Sigmoid colon (tissue), 7 donors: Measurements from ENCODE around the gene GNB4. TPM values are rescaled to one million over a fixed set of nuclear protein-coding genes. Genes with fewer than 3 reads are reported as not detected.

Experiments used
- DNase-seq: peaks from one replicate; pipeline ENCODE4 v3.0.0-alpha.2; 2019
- H3K27ac ChIP-seq, 4 donors: fragments of 200-600 bp; sonication (generic); one replicate each; pipeline ENCODE4 v1.5.1; 2016 to 2019; ENCODE audit warnings: mild to moderate bottlenecking in 1 of 4
- H3K27me3 ChIP-seq, 3 donors: fragments of 200-600 bp; sonication (generic); one replicate each; pipeline ENCODE4 v1.5.1; 2019; ENCODE audit warnings: mild to moderate bottlenecking in 1 of 3
- H3K36me3 ChIP-seq, 4 donors: fragments of 200-600 bp; sonication (generic); one replicate each; pipeline ENCODE4 v1.5.1; 2016 to 2019
- H3K4me1 ChIP-seq, 4 donors: fragments of 200-600 bp; sonication (generic); one replicate each; pipeline ENCODE4 v1.5.1; 2017 to 2019
- H3K4me3 ChIP-seq, 4 donors: fragments of 200-600 bp; sonication (generic); one replicate each; pipeline ENCODE4 v1.5.1; 2017 to 2019; ENCODE audit warnings: mild to moderate bottlenecking in 2 of 4, moderate library complexity in 1 of 4
- H3K9me3 ChIP-seq, 4 donors: fragments of 200-600 bp in 3 of 4; sonication (generic) in 3 of 4; one replicate each; pipeline versions ENCODE4 v1.5.1 to v1.6.1; 2013 to 2019
- CTCF ChIP-seq, 4 experiments: fragments of 450-650 bp in 3 of 4; fragments of 200-600 bp in 1 of 4; IDR thresholded peaks; one replicate each; pipeline ENCODE4 v1.5.1; 2016 to 2019; ENCODE audit warnings: antibody characterized with exemption in 4 of 4, mild to moderate bottlenecking in 3 of 4, moderate library complexity in 2 of 4
- EP300 ChIP-seq, 4 donors: sonication (generic); formaldehyde crosslinking; IDR thresholded peaks; one replicate each; pipeline ENCODE4 v1.6.1; 2017; ENCODE audit warnings: antibody characterized with exemption in 4 of 4
- POLR2A ChIP-seq, 2 donors: fragments of 450-650 bp; IDR thresholded peaks; one replicate each; pipeline ENCODE4 v1.6.1; 2016; ENCODE audit warnings: antibody characterized with exemption in 2 of 2, mild to moderate bottlenecking in 2 of 2, moderate library complexity in 2 of 2
- POLR2AphosphoS5 ChIP-seq, 4 donors: sonication (generic); formaldehyde crosslinking; IDR thresholded peaks; one replicate each; pipeline ENCODE4 v1.6.1; 2017; ENCODE audit warnings: antibody characterized with exemption in 4 of 4
- WGBS, 2 donors: extraction: QIAGEN DNeasy Blood & Tissue Kit; methylation state at CpG; one replicate each; pipeline ENCODE4 v1.1.7; 2013; 5-methylcytosine and 5-hydroxymethylcytosine counted together
- intact Hi-C: fragments of 100-400 bp; cut with DNase I; formaldehyde crosslinking; loops from one replicate; pipeline ENCODE4 v1.15.1; 2023
- polyA plus RNA-seq, 3 donors: library from polyadenylated mRNA; stranded (reverse); fragments of 200-250 nt; gene quantifications; one replicate each; pipeline ENCODE4 v1.2.3, GENCODE V29; 2013
- small RNA-seq, 3 donors: library from RNA; depleted of rRNA; stranded (forward); fragments of <200 nt; gene quantifications; one replicate each; pipeline ENCODE3, GENCODE V24; 2016
- total RNA-seq, 4 donors: library from RNA; depleted of rRNA; stranded (reverse); fragments of >200 nt; gene quantifications; one replicate each; pipeline ENCODE4 v1.1.0, GENCODE V29; 2016
- donor health status: healthy with polysubstance abuse.
- donor health status: Bipolar disorder and iron deficiency.
- donor health status: healthy.

Gene GNB4
- total and polyA plus RNA-seq, 7 donors, result 3.6 to 44.3 (median 32.5) TPM

GRCh38 chr3:179355996-179356395 is 95.3 kb downstream of the GNB4 start:
- no peaks in the 10 kb centered on the region for H3K9me3 ChIP-seq

GRCh38 chr3:179348325-179349013 is 102.8 kb downstream of the GNB4 start:
- intact Hi-C loops, result loop anchor here (5.0 to 10.0 kb wide), 2 partner anchors 104 to 256 kb away; partner anchors contain the start of genes GNB4, MRPL47 and NDUFB5
- peaks cover 0 to 26% (median 13%) of the 10 kb centered on the region in 4 donors for H3K4me1 ChIP-seq
- peak overlapping the region; percentile 81 to 91 (median 88) for H3K27ac ChIP-seq
- H3K4me3 ChIP-seq, result peak overlapping the region; percentile 72 to 85 (median 80)
- WGBS, 2 donors, result 8 to 27% methylated on average over 5 of the region's 5 CpGs
- TF ChIP-seq CTCF (IDR thresholded peaks at IDR 0.05) (no peak), POLR2AphosphoS5 (IDR thresholded peaks at IDR 0.05) (no peak), EP300 (IDR thresholded peaks at IDR 0.05) (no peak), POLR2A (IDR thresholded peaks at IDR 0.05) (no peak)
- peaks cover 4 to 41% (median 8%) of the 10 kb centered on the region in 4 donors for H3K36me3 ChIP-seq
- H3K27me3 ChIP-seq, result no peaks in the 10 kb centered on the region
- H3K9me3 ChIP-seq, result no peaks in the 10 kb centered on the region
- DNase-seq, result no peak

More at GRCh38 chr3:179355996-179356395, 95.3 kb downstream of the GNB4 start:
- TF ChIP-seq POLR2AphosphoS5 (IDR thresholded peaks at IDR 0.05), result no peak
- TF ChIP-seq CTCF (IDR thresholded peaks at IDR 0.05), result no peak
- TF ChIP-seq POLR2A (IDR thresholded peaks at IDR 0.05), result no peak
- TF ChIP-seq EP300 (IDR thresholded peaks at IDR 0.05), result no peak
- no peak overlapping the region for H3K27ac ChIP-seq
- peaks cover 10 to 98% (median 47%) of the 10 kb centered on the region in 4 donors for H3K36me3 ChIP-seq
- no peak overlapping the region for H3K4me3 ChIP-seq
- 96 to 98% methylated on average over 1 of the region's 1 CpG for WGBS, 2 donors
- no peaks in the 10 kb centered on the region for H3K4me1 ChIP-seq
- H3K27me3 ChIP-seq, result no peaks in the 10 kb centered on the region
- DNase-seq, result no peak
- intact Hi-C loops, result no loop called here

GRCh38 chr3:179347345-179348194 is 103.7 kb downstream of the GNB4 start, which contains the start of gene MFN1:
TSS of gene MFN1 (plus strand) at chr3:179347709. CDS start at chr3:179348852, 1,143 bp downstream.
- TF ChIP-seq CTCF (IDR thresholded peaks at IDR 0.05) (no peak), POLR2A (IDR thresholded peaks at IDR 0.05) (peak; percentile 22 to 61), EP300 (IDR thresholded peaks at IDR 0.05) (no peak), POLR2AphosphoS5 (IDR thresholded peaks at IDR 0.05) (peak; percentile 76 to 94 (median 86))
- DNase-seq, result peak; percentile 98
- Histone ChIP-seq H3K36me3 (peaks cover 2 to 32% (median 7%) of the 10 kb centered on the region in 4 donors), H3K27ac (peak within 1 kb of the TSS; percentile 81 to 91 (median 88)), H3K4me1 (peaks cover 0 to 26% (median 13%) of the 10 kb centered on the region in 4 donors), H3K4me3 (peak within 1 kb of the TSS; percentile 72 to 85 (median 80)), H3K27me3 (no peaks in the 10 kb centered on the region), H3K9me3 (no peaks in the 10 kb centered on the region)
- intact Hi-C loops, result loop anchor here (1.0 to 10.0 kb wide), 4 partner anchors 24 to 257 kb away; partner anchors contain the start of genes ACTL6A, GNB4, MRPL47 and NDUFB5
- WGBS, 2 donors, result 1% methylated on average over 63 of the region's 63 CpGs

Small RNA genes lying within 50 kb of the gene (small RNA-seq; reads per million reads assigned to genes)
- gene AC007620.1, result 0 reads per million in 3 donors

Other genes with a start within 250 kb of the GNB4 start
- 1 to 10 TPM; 2.7 to 7.2 (median 4.8) TPM for gene KCNMB3, start 200.4 kb downstream of the GNB4 start, total RNA-seq
- 1 to 10 TPM in 2 of 3 donors, under 1 TPM in 1; 0.60 to 1.5 (median 1.2) TPM for gene KCNMB3, start 200.4 kb downstream of the GNB4 start, polyA plus RNA-seq
- gene ZNF639, start 128.4 kb downstream of the GNB4 start, total RNA-seq, result 10 to 100 TPM; 48.7 to 75.9 (median 65.8) TPM
- gene ZNF639, start 128.4 kb downstream of the GNB4 start, polyA plus RNA-seq, result 10 to 100 TPM; 16.4 to 22.8 (median 18.5) TPM
- gene MFN1, start 103.8 kb downstream of the GNB4 start, total RNA-seq, result 10 to 100 TPM; 27.6 to 42.1 (median 37.0) TPM
- 10 to 100 TPM in 1 of 3 donors, 1 to 10 TPM in 2; 8.6 to 15.4 (median 9.6) TPM for gene MFN1, start 103.8 kb downstream of the GNB4 start, polyA plus RNA-seq
- 10 to 100 TPM; 28.8 to 65.7 (median 50.3) TPM for gene ACTL6A, start 111.5 kb upstream of the GNB4 start, total RNA-seq
- 10 to 100 TPM; 31.8 to 38.6 (median 35.4) TPM for gene ACTL6A, start 111.5 kb upstream of the GNB4 start, polyA plus RNA-seq
- gene MRPL47, start 153.2 kb upstream of the GNB4 start, total RNA-seq, result 10 to 100 TPM; 26.0 to 58.5 (median 29.0) TPM
- 10 to 100 TPM; 45.6 to 57.8 (median 55.7) TPM for gene MRPL47, start 153.2 kb upstream of the GNB4 start, polyA plus RNA-seq
- gene NDUFB5, start 153.3 kb upstream of the GNB4 start, total RNA-seq, result 100 to 1,000 TPM; 107 to 216 (median 193) TPM
- gene NDUFB5, start 153.3 kb upstream of the GNB4 start, polyA plus RNA-seq, result 100 to 1,000 TPM; 106 to 184 (median 147) TPM
- 10 to 100 TPM in 1 of 4 donors, 1 to 10 TPM in 3; 7.2 to 11.1 (median 8.5) TPM for gene USP13, start 201.6 kb upstream of the GNB4 start, total RNA-seq
- gene USP13, start 201.6 kb upstream of the GNB4 start, polyA plus RNA-seq, result 1 to 10 TPM in 2 of 3 donors, under 1 TPM in 1; 0.69 to 2.3 (median 1.2) TPM